Measurements from ENCODE around the gene TMEFF1.

DNA sequence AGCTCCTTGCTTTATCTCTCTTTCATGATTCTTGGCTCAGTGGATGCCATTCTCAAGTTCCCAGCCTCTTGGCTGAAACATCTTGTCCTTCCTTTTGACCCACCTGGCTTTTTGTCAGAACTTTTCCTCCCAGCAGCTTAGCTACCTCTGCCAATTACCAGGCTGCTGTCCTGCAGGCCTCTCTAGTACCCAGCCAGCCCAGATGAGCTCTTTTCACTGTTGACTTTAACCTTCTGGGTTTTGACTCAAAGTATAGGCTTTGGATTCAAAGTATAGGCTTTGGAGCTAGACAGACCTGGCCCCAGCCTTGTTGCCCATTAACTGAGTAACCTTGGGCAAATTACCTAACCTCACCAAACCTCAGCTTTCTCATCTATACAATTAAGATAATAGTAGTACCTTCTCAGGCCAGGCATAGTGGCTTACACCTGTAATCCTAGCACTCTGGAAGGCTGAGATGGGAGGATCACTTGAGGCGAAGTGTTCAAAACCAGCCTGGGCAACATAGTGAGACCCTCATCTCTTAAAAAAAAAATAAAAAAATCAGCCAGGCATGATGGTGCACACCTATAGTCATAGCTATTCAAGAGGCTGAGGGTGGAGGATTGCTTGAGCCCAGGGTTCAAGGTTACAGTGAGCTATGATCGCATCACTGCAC, 6.6 kb upstream of the TMEFF1 start:
- TF ChIP-seq MYC (IDR thresholded peaks at IDR 0.05; ENCODE audit: insufficient read depth, insufficient read length, insufficient replicate concordance, low read length, severe bottlenecking), result no peak
- TF ChIP-seq, protein P1, sequence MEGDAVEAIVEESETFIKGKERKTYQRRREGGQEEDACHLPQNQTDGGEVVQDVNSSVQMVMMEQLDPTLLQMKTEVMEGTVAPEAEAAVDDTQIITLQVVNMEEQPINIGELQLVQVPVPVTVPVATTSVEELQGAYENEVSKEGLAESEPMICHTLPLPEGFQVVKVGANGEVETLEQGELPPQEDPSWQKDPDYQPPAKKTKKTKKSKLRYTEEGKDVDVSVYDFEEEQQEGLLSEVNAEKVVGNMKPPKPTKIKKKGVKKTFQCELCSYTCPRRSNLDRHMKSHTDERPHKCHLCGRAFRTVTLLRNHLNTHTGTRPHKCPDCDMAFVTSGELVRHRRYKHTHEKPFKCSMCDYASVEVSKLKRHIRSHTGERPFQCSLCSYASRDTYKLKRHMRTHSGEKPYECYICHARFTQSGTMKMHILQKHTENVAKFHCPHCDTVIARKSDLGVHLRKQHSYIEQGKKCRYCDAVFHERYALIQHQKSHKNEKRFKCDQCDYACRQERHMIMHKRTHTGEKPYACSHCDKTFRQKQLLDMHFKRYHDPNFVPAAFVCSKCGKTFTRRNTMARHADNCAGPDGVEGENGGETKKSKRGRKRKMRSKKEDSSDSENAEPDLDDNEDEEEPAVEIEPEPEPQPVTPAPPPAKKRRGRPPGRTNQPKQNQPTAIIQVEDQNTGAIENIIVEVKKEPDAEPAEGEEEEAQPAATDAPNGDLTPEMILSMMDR (IDR thresholded peaks at IDR 0.05 in 2 of 3, conservative IDR thresholded peaks at IDR 0.05 in 1 of 3; ENCODE audit: control insufficient read depth in 2 of 3, extremely low read depth in 1 of 3, insufficient read depth in 1 of 3, low read depth in 3 of 3, low read length in 3 of 3), result no peak
- TF ChIP-seq IKZF1 (conservative IDR thresholded peaks at IDR 0.05), result no peak
- no peak for TF ChIP-seq MXI1 (IDR thresholded peaks at IDR 0.05; ENCODE audit: low read depth, low read length)
- TF ChIP-seq, protein P2, sequence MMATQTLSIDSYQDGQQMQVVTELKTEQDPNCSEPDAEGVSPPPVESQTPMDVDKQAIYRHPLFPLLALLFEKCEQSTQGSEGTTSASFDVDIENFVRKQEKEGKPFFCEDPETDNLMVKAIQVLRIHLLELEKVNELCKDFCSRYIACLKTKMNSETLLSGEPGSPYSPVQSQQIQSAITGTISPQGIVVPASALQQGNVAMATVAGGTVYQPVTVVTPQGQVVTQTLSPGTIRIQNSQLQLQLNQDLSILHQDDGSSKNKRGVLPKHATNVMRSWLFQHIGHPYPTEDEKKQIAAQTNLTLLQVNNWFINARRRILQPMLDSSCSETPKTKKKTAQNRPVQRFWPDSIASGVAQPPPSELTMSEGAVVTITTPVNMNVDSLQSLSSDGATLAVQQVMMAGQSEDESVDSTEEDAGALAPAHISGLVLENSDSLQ (IDR thresholded peaks at IDR 0.05), result no peak
- no peak for TF ChIP-seq POLR2A (IDR thresholded peaks at IDR 0.05; ENCODE audit: low read depth, low read length)
- TF ChIP-seq CREB1 (IDR thresholded peaks at IDR 0.05; ENCODE audit: low read depth), result no peak

Data from GM12878 (cell line).